SK-N-SH (cell line): ENCODE results near the gene CAMK1.
A peak's percentile ranks its signal among the peaks of the same experiment; 100 is the strongest.

Source experiments
- CTCF ChIP-seq: fragments of 200-600 bp; sonication (generic); IDR thresholded peaks from 2 replicates; pipeline ENCODE4 v1.6.1; 2017; ENCODE audit warnings: antibody characterized with exemption, mild to moderate bottlenecking, moderate library complexity
- ELF1 ChIP-seq: IDR thresholded peaks from 2 replicates; pipeline ENCODE4 v1.4.0; 2012
- FOXJ3 ChIP-seq: sonication (generic); formaldehyde crosslinking; IDR thresholded peaks from 2 replicates; pipeline ENCODE4 v1.5.1; 2020; ENCODE audit warnings: mild to moderate bottlenecking, missing genetic modification reagents
- JUND ChIP-seq: IDR thresholded peaks from 2 replicates; pipeline ENCODE4 v1.4.0; 2012
- PBX3 ChIP-seq: IDR thresholded peaks from 2 replicates; pipeline ENCODE4; 2012
- POLR2AphosphoS5 ChIP-seq: IDR thresholded peaks from 2 replicates; pipeline ENCODE4 v1.6.1; 2012; ENCODE audit warnings: low read depth, low read length
- RFX5 ChIP-seq: IDR thresholded peaks from 2 replicates; pipeline ENCODE4 v1.6.1; 2012; ENCODE audit warnings: mild to moderate bottlenecking, improper control_type of control experiment, low read length
- TAF1 ChIP-seq: IDR thresholded peaks from 2 replicates; pipeline ENCODE4 v1.6.1; 2012; ENCODE audit warnings: low read depth, mild to moderate bottlenecking, low read length, moderate library complexity, borderline replicate concordance
- USF2 ChIP-seq: fragments of 150-350 bp; IDR thresholded peaks from 2 replicates; pipeline ENCODE4 v1.6.1; 2017; ENCODE audit warnings: antibody characterized with exemption, low read length, low read depth, borderline replicate concordance
- YY1 ChIP-seq: IDR thresholded peaks from 2 replicates; pipeline ENCODE4 v1.4.0; 2012; ENCODE audit warnings: low read depth, mild to moderate bottlenecking

- no peak for TF ChIP-seq CTCF
- TF ChIP-seq USF2: no peak
- TF ChIP-seq JUND: peak; percentile 34; the same call in 1 of the 2 replicates
- no peak for TF ChIP-seq TAF1
- TF ChIP-seq ELF1: no peak
- no peak for TF ChIP-seq YY1
- peak; percentile 43; the same call in 1 of the 2 replicates for TF ChIP-seq PBX3
- TF ChIP-seq RFX5: no peak
- TF ChIP-seq FOXJ3 (CRISPR knock-in tag): no peak
- TF ChIP-seq POLR2AphosphoS5: no peak
Observed at GRCh38 chr3:9747267-9747666, 22.5 kb downstream of the CAMK1 start.
